Tibial nerve (tissue), 4 donors: ENCODE measurements around the gene PIGQ. TPM values are rescaled to one million over a fixed set of nuclear protein-coding genes. Genes with fewer than 3 reads are reported as not detected.
A peak's percentile ranks its signal among the peaks of the same experiment; 100 is the strongest.

Source experiments
- DNase-seq, 2 donors: peaks; one replicate each; pipeline ENCODE4 v3.0.0-alpha.2; 2019; ENCODE audit warnings: low spot score in 2 of 2
- H3K27ac ChIP-seq, 4 donors: fragments of 200-600 bp; sonication (generic) in 3 of 4; one replicate each; pipeline ENCODE4 v1.5.1; 2017 to 2019; ENCODE audit warnings: mild to moderate bottlenecking in 1 of 4
- H3K27me3 ChIP-seq, 2 donors: fragments of 200-600 bp; sonication (generic) in 1 of 2; one replicate each; pipeline versions ENCODE4 v1.5.1 to v1.6.0; 2017 to 2019
- H3K36me3 ChIP-seq, 3 donors: fragments of 200-600 bp; sonication (generic); one replicate each; pipeline ENCODE4 v1.5.1; 2018 to 2019
- H3K4me1 ChIP-seq, 4 donors: fragments of 200-600 bp; sonication (generic) in 3 of 4; one replicate each; pipeline ENCODE4 v1.5.1; 2017 to 2019
- H3K4me3 ChIP-seq, 4 donors: fragments of 200-600 bp; sonication (generic) in 3 of 4; one replicate each; pipeline ENCODE4 v1.5.1; 2017 to 2019; ENCODE audit warnings: mild to moderate bottlenecking in 1 of 4, moderate library complexity in 1 of 4
- H3K9me3 ChIP-seq, 4 donors: fragments of 200-600 bp; sonication (generic) in 3 of 4; one replicate each; pipeline ENCODE4 v1.5.1; 2017 to 2019
- EP300 ChIP-seq, 2 donors: sonication (generic); formaldehyde crosslinking; IDR thresholded peaks; one replicate each; pipeline ENCODE4 v1.6.1; 2017; ENCODE audit warnings: antibody characterized with exemption in 2 of 2, mild to moderate bottlenecking in 1 of 2
- POLR2A ChIP-seq, 2 donors: fragments of 450-650 bp; IDR thresholded peaks; one replicate each; pipeline ENCODE4 v1.6.1; 2017; ENCODE audit warnings: antibody characterized with exemption in 2 of 2, mild to moderate bottlenecking in 2 of 2, moderate library complexity in 2 of 2
- WGBS, 2 donors: methylation state at CpG; one replicate each; pipeline ENCODE4 v1.1.5; 2018; 5-methylcytosine and 5-hydroxymethylcytosine counted together
- total RNA-seq, 4 donors: library from RNA; depleted of rRNA; stranded (reverse); fragments of >200 nt; gene quantifications; one replicate each; pipeline ENCODE4 v1.1.0, GENCODE V29; 2016
- TF ChIP-seq, protein P1 (sequence below), 5 experiments: fragments of 200-600 bp in 3 of 5; fragments of 450-650 bp in 2 of 5; sonication (generic) in 3 of 5; IDR thresholded peaks; one replicate each; pipeline ENCODE4 v1.5.1; 2016 to 2019; ENCODE audit warnings: antibody characterized with exemption in 5 of 5, mild to moderate bottlenecking in 3 of 5, moderate library complexity in 2 of 5

PIGQ gene
- total RNA-seq, 4 donors from 2014 or later = 49.2 to 89.6 (median 71.8) TPM

GRCh38 chr16:630249-630814 lies 60.6 kb downstream of the PIGQ start:
- H3K27ac ChIP-seq = peak overlapping the region in 3 of 4 donors; percentile 56 to 87 (median 76)
- H3K36me3 ChIP-seq = peaks cover 3 to 65% (median 4%) of the 10 kb centered on the region in 3 donors
- no peak for DNase-seq
- 17 to 30% methylated on average over 19 to 20 of the region's 29 CpGs for WGBS, 2 donors
- H3K9me3 ChIP-seq = no peaks in the 10 kb centered on the region
- no peaks in the 10 kb centered on the region for H3K27me3 ChIP-seq
- peak in 1 of 2 donors; percentile 61 for TF ChIP-seq EP300 (IDR thresholded peaks at IDR 0.05)
- TF ChIP-seq, protein P1, sequence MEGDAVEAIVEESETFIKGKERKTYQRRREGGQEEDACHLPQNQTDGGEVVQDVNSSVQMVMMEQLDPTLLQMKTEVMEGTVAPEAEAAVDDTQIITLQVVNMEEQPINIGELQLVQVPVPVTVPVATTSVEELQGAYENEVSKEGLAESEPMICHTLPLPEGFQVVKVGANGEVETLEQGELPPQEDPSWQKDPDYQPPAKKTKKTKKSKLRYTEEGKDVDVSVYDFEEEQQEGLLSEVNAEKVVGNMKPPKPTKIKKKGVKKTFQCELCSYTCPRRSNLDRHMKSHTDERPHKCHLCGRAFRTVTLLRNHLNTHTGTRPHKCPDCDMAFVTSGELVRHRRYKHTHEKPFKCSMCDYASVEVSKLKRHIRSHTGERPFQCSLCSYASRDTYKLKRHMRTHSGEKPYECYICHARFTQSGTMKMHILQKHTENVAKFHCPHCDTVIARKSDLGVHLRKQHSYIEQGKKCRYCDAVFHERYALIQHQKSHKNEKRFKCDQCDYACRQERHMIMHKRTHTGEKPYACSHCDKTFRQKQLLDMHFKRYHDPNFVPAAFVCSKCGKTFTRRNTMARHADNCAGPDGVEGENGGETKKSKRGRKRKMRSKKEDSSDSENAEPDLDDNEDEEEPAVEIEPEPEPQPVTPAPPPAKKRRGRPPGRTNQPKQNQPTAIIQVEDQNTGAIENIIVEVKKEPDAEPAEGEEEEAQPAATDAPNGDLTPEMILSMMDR (IDR thresholded peaks at IDR 0.05) = no peak
- H3K4me3 ChIP-seq = no peak overlapping the region
- peaks cover 0 to 57% (median 32%) of the 10 kb centered on the region in 4 donors for H3K4me1 ChIP-seq

DNA sequence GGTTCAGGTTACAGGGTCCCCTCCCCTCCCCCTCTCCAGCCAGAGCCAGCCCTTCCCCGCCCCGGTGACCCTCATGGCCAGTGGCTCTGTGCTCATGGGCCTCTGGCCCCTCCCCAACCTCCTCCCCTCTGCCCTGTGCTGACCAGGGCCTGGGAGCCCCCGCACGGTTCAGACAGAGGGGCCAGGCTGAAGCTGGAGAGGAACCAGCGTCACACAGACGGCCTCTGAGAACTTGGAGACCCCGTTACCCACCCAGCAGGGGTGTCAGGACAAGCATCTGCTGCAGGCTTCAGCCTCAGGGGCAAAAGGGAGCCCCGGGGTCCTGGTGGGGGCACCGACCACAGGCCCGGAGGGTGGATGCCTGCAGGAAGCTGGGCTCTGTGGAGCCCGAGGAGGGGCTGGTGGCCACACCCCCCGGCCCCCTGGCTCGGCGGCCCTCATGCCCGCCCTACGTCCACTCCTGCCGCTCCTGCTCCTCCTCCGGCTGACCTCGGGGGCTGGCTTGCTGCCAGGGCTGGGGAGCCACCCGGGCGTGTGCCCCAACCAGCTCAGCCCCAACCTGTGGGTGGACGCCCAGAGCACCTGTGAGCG lies 61.1 kb downstream of the PIGQ start, which contains the start of gene WFIKKN1:
TSS of gene WFIKKN1 (plus strand) at position 171 of the 591 bp plus-strand sequence. CDS start at position 440, 269 bp downstream.
- H3K27ac ChIP-seq = peak within 1 kb of the TSS in 3 of 4 donors; percentile 56 to 87 (median 76)
- DNase-seq = no peak
- H3K4me1 ChIP-seq = peaks cover 0 to 62% (median 34%) of the 10 kb centered on the region in 4 donors
- peaks cover 3 to 59% (median 4%) of the 10 kb centered on the region in 3 donors for H3K36me3 ChIP-seq
- TF ChIP-seq, protein P1 (IDR thresholded peaks at IDR 0.05) = no peak
- TF ChIP-seq EP300 (IDR thresholded peaks at IDR 0.05) = no peak
- no peak for TF ChIP-seq POLR2A (IDR thresholded peaks at IDR 0.05)
- H3K9me3 ChIP-seq = no peaks in the 10 kb centered on the region
- 0 to 6% methylated on average over 8 to 13 of the region's 23 CpGs for WGBS, 2 donors
- no peaks in the 10 kb centered on the region for H3K27me3 ChIP-seq
- H3K4me3 ChIP-seq = no peak within 1 kb of the TSS

DNA sequence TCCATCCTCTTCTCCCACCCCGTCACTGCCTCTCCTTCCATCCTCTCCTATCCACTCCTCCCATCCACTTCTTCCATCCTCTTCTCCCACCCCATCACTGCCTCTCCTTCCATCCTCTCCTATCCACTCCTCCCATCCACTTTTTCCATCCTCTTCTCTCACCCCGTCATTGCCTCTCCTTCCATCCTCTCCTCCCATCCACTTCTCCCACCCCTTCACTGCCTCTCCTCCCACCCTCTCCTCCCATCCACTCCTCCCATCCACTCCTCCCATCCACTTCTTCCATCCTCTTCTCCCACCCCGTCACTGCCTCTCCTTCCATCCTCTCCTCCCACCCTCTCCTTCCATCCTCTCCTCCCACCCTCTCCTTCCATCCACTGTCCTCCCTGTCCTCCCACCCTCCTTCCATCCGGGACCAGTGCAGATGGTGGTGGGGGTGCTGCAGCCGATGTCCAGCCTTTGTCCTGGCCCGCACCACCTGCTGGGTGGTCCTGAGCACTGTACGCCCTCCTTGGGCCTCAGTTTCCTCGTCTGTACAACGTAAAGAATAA lies 62.1 kb downstream of the PIGQ start:
- TF ChIP-seq EP300 (IDR thresholded peaks at IDR 0.05) = no peak
- TF ChIP-seq POLR2A (IDR thresholded peaks at IDR 0.05) = no peak
- TF ChIP-seq, protein P1 (IDR thresholded peaks at IDR 0.05) = no peak
- WGBS, 2 donors = 28 to 44% methylated on average over 6 to 9 of the region's 9 CpGs

DNA sequence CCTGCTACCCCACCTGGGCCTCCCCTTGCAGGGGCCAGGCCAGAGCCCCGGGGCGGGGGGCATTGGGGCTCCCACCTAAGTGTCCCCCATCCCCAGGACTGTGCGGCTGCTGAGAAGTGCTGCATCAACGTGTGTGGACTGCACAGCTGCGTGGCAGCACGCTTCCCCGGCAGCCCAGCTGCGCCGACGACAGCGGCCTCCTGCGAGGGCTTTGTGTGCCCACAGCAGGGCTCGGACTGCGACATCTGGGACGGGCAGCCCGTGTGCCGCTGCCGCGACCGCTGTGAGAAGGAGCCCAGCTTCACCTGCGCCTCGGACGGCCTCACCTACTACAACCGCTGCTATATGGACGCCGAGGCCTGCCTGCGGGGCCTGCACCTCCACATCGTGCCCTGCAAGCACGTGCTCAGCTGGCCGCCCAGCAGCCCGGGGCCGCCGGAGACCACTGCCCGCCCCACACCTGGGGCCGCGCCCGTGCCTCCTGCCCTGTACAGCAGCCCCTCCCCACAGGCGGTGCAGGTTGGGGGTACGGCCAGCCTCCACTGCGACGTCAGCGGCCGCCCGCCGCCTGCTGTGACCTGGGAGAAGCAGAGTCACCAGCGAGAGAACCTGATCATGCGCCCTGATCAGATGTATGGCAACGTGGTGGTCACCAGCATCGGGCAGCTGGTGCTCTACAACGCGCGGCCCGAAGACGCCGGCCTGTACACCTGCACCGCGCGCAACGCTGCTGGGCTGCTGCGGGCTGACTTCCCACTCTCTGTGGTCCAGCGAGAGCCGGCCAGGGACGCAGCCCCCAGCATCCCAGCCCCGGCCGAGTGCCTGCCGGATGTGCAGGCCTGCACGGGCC lies 62.9 kb downstream of the PIGQ start:
- TF ChIP-seq POLR2A (IDR thresholded peaks at IDR 0.05) = no peak
- TF ChIP-seq, protein P1 (IDR thresholded peaks at IDR 0.05) = no peak
- no peak for TF ChIP-seq EP300 (IDR thresholded peaks at IDR 0.05)
- Histone ChIP-seq H3K27ac (no peak overlapping the region), H3K9me3 (no peaks in the 10 kb centered on the region), H3K4me3 (no peak overlapping the region), H3K4me1 (peaks cover 0 to 62% (median 39%) of the 10 kb centered on the region in 4 donors), H3K36me3 (peaks cover 0 to 41% (median 4%) of the 10 kb centered on the region in 3 donors), H3K27me3 (no peaks in the 10 kb centered on the region)
- WGBS, 2 donors = 92 to 98% methylated on average over 6 to 48 of the region's 67 CpGs
- DNase-seq = no peak

More for the DNA sequence above, 62.1 kb downstream of the PIGQ start:
- no peak overlapping the region for H3K27ac ChIP-seq
- no peaks in the 10 kb centered on the region for H3K27me3 ChIP-seq
- peaks cover 0 to 49% (median 4%) of the 10 kb centered on the region in 3 donors for H3K36me3 ChIP-seq
- no peaks in the 10 kb centered on the region for H3K9me3 ChIP-seq
- no peak for DNase-seq
- no peak overlapping the region for H3K4me3 ChIP-seq
- H3K4me1 ChIP-seq = peaks cover 0 to 62% (median 34%) of the 10 kb centered on the region in 4 donors
